ENCODE results near the gene MARCKS.

DNA sequence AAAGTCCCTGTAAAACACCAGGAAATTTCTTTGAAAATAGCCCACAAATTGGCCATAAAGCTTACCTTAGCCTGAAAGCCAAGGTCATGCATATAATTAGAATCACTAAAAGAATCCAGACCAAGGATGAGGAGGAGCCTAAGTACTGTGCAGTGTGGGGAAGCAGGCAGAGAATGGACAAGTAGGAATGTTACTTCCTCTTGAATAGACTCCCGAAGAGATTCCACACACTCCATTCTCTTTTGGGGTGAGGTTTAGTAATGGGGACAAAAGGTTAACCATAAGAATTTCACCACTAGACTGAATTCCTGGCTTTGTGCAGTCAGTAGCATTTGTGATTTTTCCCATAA, 27.5 kb upstream of the MARCKS start:
- TF ChIP-seq EP300 (conservative IDR thresholded peaks at IDR 0.05; ENCODE audit: poor library complexity, severe bottlenecking) (no peak), EZH2 (IDR thresholded peaks at IDR 0.05; ENCODE audit: borderline replicate concordance, insufficient read depth, low read length, poor library complexity, severe bottlenecking) (no peak)
- TF ChIP-seq, protein P1, sequence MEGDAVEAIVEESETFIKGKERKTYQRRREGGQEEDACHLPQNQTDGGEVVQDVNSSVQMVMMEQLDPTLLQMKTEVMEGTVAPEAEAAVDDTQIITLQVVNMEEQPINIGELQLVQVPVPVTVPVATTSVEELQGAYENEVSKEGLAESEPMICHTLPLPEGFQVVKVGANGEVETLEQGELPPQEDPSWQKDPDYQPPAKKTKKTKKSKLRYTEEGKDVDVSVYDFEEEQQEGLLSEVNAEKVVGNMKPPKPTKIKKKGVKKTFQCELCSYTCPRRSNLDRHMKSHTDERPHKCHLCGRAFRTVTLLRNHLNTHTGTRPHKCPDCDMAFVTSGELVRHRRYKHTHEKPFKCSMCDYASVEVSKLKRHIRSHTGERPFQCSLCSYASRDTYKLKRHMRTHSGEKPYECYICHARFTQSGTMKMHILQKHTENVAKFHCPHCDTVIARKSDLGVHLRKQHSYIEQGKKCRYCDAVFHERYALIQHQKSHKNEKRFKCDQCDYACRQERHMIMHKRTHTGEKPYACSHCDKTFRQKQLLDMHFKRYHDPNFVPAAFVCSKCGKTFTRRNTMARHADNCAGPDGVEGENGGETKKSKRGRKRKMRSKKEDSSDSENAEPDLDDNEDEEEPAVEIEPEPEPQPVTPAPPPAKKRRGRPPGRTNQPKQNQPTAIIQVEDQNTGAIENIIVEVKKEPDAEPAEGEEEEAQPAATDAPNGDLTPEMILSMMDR (IDR thresholded peaks at IDR 0.05; ENCODE audit: poor library complexity, severe bottlenecking) = no peak
